Measurements from ENCODE around the gene LAMA3.

DNA sequence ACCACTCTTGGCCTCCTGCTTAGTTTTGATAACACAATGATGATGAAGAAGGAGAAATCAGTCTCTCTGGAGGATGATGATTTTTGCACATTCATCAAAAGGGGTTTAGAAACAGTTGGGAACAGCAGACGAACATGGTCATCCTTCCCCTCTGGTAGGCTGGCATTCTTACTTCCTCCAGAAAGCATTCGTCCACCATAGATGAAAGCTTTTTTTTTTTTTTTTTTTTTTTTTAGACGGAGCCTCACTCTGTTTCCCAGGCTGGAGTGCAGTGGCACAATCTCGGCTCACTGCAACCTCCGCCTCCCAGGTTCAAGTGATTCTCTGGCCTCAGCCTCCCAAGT is 281.8 kb downstream of the LAMA3 start:
- TF ChIP-seq, protein P1, sequence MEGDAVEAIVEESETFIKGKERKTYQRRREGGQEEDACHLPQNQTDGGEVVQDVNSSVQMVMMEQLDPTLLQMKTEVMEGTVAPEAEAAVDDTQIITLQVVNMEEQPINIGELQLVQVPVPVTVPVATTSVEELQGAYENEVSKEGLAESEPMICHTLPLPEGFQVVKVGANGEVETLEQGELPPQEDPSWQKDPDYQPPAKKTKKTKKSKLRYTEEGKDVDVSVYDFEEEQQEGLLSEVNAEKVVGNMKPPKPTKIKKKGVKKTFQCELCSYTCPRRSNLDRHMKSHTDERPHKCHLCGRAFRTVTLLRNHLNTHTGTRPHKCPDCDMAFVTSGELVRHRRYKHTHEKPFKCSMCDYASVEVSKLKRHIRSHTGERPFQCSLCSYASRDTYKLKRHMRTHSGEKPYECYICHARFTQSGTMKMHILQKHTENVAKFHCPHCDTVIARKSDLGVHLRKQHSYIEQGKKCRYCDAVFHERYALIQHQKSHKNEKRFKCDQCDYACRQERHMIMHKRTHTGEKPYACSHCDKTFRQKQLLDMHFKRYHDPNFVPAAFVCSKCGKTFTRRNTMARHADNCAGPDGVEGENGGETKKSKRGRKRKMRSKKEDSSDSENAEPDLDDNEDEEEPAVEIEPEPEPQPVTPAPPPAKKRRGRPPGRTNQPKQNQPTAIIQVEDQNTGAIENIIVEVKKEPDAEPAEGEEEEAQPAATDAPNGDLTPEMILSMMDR (IDR thresholded peaks at IDR 0.05) = no peak
- TF ChIP-seq TCF7L2 (IDR thresholded peaks at IDR 0.05; ENCODE audit: low read depth, low read length) (no peak), POLR2AphosphoS5 (IDR thresholded peaks at IDR 0.05; ENCODE audit: low read depth, low read length) (no peak)

Measured in Panc1 (cell line).